Measurements from ENCODE around the gene FOXP4. TPM values are rescaled to one million over a fixed set of nuclear protein-coding genes. Genes with fewer than 3 reads are reported as not detected.

FOXP4 gene
- polyA plus RNA-seq, 1 experiment: 1.9 TPM

GRCh38 chr6:41599015-41599851 is 53.1 kb downstream of the FOXP4 start:
- Histone ChIP-seq H3K4me3 (ENCODE audit: low read depth, low read length) (no peak overlapping the region), H3K27me3 (ENCODE audit: control insufficient read depth, insufficient read depth, low read length) (no peaks in the 10 kb centered on the region), H3K27ac (ENCODE audit: low read depth, low read length) (no peak overlapping the region), H3K9me3 (ENCODE audit: control insufficient read depth, insufficient read depth, low read length) (no peaks in the 10 kb centered on the region)
- no peak for DNase-seq (ENCODE audit: low read depth, low spot score)
- ChIA-PET CTCF (interaction anchor here (0.6 to 14.3 kb wide), 3 partner anchors 137 to 347 kb away, joined by 3 to 195 read pairs (median 3); no protein-coding TSS in a partner anchor), POLR2A (no interaction called here)
- TF ChIP-seq CTCF (IDR thresholded peaks at IDR 0.05; ENCODE audit: low read depth, low read length): no peak

DNA sequence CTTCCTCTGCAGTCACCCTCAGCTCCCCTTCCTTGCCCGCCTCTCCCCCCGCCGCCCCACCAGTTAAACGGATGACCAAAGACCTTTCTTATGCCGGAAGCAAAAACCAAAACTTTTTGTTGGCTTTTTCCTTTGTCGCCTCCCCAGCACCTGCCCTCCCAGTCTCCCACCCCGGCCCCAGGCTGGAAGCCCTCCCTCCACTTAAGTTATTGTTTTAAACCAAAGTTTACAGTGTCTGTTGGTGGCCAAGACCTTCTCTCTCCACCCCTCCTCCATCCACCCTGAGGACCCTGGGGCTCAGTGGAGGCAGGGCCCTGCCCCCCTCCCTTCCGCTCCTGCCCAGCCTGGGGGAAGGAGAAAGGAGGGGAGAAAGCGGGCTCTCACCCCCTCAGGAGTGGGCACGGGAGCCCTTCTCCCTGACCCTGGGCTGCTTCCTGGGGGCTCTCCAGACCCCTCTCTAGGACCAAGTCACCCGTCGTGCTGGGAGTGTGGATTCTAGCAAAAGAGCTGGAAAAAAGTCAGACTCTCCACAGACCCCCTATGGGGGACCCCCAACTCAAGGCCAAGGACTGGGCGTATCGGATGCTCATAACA is 53.8 kb downstream of the FOXP4 start:
- Histone ChIP-seq H3K4me3 (ENCODE audit: low read depth, low read length) (no peak overlapping the region), H3K27me3 (ENCODE audit: control insufficient read depth, insufficient read depth, low read length) (no peaks in the 10 kb centered on the region), H3K9me3 (ENCODE audit: control insufficient read depth, insufficient read depth, low read length) (no peaks in the 10 kb centered on the region), H3K27ac (ENCODE audit: low read depth, low read length) (no peak overlapping the region)
- ChIA-PET CTCF (interaction anchor here (1.0 to 14.3 kb wide), 2 partner anchors 136 to 229 kb away, joined by 3 to 195 read pairs; no protein-coding TSS in a partner anchor), POLR2A (no interaction called here)
- TF ChIP-seq CTCF (IDR thresholded peaks at IDR 0.05; ENCODE audit: low read depth, low read length): no peak
- no peak for DNase-seq (ENCODE audit: low read depth, low spot score)

GRCh38 chr6:41600499-41601247 is 54.5 kb downstream of the FOXP4 start:
- ChIA-PET CTCF (interaction anchor here (0.6 to 14.3 kb wide), 3 partner anchors 38 to 230 kb away, joined by 3 to 195 read pairs (median 135); no protein-coding TSS in a partner anchor), POLR2A (no interaction called here)
- Histone ChIP-seq H3K27ac (ENCODE audit: low read depth, low read length) (no peak overlapping the region), H3K4me3 (ENCODE audit: low read depth, low read length) (no peak overlapping the region), H3K27me3 (ENCODE audit: control insufficient read depth, insufficient read depth, low read length) (no peaks in the 10 kb centered on the region), H3K9me3 (ENCODE audit: control insufficient read depth, insufficient read depth, low read length) (no peaks in the 10 kb centered on the region)
- DNase-seq (ENCODE audit: low read depth, low spot score): no peak
- TF ChIP-seq CTCF (IDR thresholded peaks at IDR 0.05; ENCODE audit: low read depth, low read length): no peak

DNA sequence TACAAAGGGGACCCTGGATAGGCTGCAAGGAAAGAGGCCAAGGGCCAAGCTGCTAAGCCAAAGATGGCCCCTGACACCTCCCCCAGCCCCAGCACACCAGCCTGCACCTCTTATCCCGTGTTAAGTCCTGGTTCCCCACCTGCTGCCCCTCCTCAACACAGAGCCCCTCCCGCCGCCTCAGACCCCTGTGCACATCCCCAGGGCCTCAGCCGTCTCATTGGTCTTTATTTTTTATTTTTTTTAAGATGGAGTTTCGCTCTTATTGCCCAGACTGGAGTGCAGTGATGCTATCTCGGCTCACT is 55.0 kb downstream of the FOXP4 start:
- DNase-seq (ENCODE audit: low read depth, low spot score): no peak
- Histone ChIP-seq H3K27ac (ENCODE audit: low read depth, low read length) (no peak overlapping the region), H3K9me3 (ENCODE audit: control insufficient read depth, insufficient read depth, low read length) (no peaks in the 10 kb centered on the region), H3K27me3 (ENCODE audit: control insufficient read depth, insufficient read depth, low read length) (no peaks in the 10 kb centered on the region), H3K4me3 (ENCODE audit: low read depth, low read length) (no peak overlapping the region)
- POLR2A ChIA-PET: no interaction called here
- TF ChIP-seq CTCF (IDR thresholded peaks at IDR 0.05; ENCODE audit: low read depth, low read length): no peak
- CTCF ChIA-PET: interaction anchor here (2.5 to 14.3 kb wide), 4 partner anchors 13 to 230 kb away, joined by 21 to 195 read pairs (median 104); no protein-coding TSS in a partner anchor
